Esophagus muscularis mucosa (tissue), 3 donors: ENCODE measurements around the gene CARS1.

Experiments used
- POLR2A ChIP-seq: fragments of 450-650 bp; IDR thresholded peaks from one replicate; pipeline ENCODE4 v1.6.1; 2017; ENCODE audit warnings: antibody characterized with exemption, moderate library complexity, mild to moderate bottlenecking, low read depth
- TF ChIP-seq, protein P1 (sequence below), 3 experiments: fragments of 200-600 bp in 2 of 3; fragments of 450-650 bp in 1 of 3; sonication (generic) in 2 of 3; IDR thresholded peaks; one replicate each; pipeline ENCODE4 v1.5.1; 2017 to 2019; ENCODE audit warnings: antibody characterized with exemption in 3 of 3, mild to moderate bottlenecking in 2 of 3, moderate library complexity in 1 of 3

DNA sequence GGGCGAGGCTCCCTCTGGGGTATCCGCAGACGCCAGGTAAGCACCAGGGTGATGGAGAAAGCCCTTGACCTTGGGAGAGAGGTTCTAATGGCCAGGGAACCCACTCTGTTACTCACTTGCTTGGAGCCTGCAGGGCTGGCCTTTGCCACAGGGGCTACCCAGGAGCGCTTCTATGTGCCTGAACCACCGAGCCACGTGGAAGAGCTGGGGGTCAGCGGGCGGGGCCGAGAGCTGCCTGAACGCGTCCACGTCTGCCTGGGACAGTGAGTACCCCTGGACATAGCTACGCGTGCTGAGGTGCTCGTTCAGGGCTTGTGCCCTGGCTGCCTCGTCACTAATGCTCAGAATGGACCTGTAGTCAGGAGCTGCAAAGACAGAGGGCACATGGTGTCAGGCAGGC is 9.6 kb downstream of the CARS1 start:
- TF ChIP-seq, protein P1, sequence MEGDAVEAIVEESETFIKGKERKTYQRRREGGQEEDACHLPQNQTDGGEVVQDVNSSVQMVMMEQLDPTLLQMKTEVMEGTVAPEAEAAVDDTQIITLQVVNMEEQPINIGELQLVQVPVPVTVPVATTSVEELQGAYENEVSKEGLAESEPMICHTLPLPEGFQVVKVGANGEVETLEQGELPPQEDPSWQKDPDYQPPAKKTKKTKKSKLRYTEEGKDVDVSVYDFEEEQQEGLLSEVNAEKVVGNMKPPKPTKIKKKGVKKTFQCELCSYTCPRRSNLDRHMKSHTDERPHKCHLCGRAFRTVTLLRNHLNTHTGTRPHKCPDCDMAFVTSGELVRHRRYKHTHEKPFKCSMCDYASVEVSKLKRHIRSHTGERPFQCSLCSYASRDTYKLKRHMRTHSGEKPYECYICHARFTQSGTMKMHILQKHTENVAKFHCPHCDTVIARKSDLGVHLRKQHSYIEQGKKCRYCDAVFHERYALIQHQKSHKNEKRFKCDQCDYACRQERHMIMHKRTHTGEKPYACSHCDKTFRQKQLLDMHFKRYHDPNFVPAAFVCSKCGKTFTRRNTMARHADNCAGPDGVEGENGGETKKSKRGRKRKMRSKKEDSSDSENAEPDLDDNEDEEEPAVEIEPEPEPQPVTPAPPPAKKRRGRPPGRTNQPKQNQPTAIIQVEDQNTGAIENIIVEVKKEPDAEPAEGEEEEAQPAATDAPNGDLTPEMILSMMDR (IDR thresholded peaks at IDR 0.05) = no peak
- no peak for TF ChIP-seq POLR2A
